ELR (cell line): ENCODE results near the gene HMCN2.

Experiments used
- DNase-seq: peaks from one replicate; pipeline ENCODE4 v3.0.0-alpha.2; 2015; ENCODE audit warnings: low read depth

The HMCN2 gene

GRCh38 chr9:130470950-130471349 lies 205.4 kb downstream of the HMCN2 start:
- DNase-seq = no peak

GRCh38 chr9:130471411-130472183 lies 206.0 kb downstream of the HMCN2 start:
- DNase-seq = no peak

- DNase-seq = no peak
These were observed 206.7 kb downstream of the HMCN2 start for GRCh38 chr9:130472184-130472705.

GRCh38 chr9:130473009-130473408 lies 207.4 kb downstream of the HMCN2 start:
- DNase-seq = no peak

DNA sequence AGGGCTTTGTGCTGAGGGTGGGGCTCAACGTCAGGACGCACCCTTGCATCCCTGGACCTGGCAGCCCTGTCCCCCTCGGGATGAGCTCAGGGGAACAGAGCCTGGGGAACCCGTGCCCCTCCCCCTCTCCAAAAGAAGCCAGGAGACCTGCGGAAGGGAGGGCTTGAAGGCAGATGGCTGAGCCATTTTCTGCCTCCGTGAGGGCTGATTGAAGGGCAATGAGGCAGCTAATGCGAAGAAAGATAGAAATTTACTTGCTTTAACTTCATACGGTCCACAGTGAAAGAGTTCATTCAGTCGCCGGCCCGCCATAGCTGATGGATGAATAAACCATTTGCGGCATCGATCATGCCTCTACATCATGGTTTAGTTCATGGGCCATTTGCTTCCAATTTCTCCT lies 208.0 kb downstream of the HMCN2 start:
- DNase-seq = no peak

DNA sequence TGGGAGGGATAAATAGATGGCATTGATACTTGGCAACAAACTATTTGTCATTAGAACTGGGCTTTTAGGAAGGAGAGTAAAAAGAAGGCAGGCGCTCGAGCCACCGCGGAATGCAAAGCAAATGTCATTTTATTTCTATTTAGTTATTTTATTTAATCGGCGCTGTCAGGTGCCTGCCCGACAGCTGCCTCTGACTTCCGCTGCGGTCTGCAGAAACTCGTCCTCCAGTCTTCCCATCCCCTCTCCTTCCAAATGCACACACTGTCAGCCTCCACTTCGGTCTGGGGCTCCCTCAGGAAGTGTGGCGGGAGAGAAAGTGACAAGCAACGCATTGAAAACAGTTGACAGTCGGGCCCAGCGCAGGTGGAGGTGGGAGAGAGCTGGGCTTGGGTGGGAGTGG lies 208.5 kb downstream of the HMCN2 start:
- DNase-seq = no peak

- DNase-seq = no peak
These were observed 210.7 kb downstream of the HMCN2 start for GRCh38 chr9:130476151-130476730.

GRCh38 chr9:130477564-130477963 lies 212.0 kb downstream of the HMCN2 start:
- DNase-seq = no peak

DNA sequence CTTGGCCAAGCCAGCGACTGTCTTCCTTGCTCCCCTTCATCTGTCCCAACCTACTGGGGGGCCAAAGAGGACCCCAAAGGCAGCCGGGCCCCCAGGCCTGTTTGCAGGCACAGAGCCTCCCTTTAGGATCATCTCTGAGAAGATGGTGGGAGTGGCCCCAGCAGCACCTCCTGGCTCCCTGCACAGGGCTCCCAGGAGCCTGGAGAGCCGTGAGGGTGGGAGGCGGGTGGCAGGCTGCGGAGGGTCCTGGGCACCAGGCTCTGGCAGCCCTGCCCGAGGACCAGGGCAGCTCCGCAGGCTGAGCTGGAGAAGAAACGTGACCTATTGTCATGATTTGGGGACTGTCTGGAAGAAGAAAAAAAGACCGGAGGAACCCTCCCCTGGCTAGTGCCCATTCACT lies 212.6 kb downstream of the HMCN2 start:
- DNase-seq = no peak

- DNase-seq = no peak
These were observed 213.4 kb downstream of the HMCN2 start for GRCh38 chr9:130478736-130479575.

- no peak for DNase-seq
These were observed 214.0 kb downstream of the HMCN2 start for GRCh38 chr9:130479587-130479986.

DNA sequence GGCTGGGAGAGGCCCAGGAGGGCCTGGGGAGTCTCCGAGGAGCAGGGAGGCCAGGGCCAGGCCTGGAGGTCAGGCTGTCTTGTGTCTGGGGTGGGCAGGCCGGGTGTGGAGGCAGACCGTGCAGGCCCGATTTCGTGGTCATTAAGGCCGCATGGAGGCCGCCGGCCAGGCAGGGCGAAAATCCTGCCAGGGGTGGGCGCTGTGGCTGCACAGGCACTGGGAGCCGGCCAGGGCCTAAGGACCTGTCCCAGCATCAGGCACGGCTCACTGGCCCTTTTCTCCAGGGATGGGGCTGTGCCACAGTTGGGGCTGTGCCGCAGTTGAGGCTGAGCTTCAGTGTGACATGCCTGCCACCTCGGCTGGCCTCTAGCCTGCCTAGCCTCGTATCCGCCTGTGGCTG lies 215.1 kb downstream of the HMCN2 start:
- DNase-seq = no peak

- no peak for DNase-seq
These were observed 216.9 kb downstream of the HMCN2 start for GRCh38 chr9:130482463-130482862.

GRCh38 chr9:130483371-130483971 lies 217.9 kb downstream of the HMCN2 start:
- DNase-seq = no peak
